Measurements from ENCODE around the gene NTPCR. TPM values are rescaled to one million over a fixed set of nuclear protein-coding genes. Genes with fewer than 3 reads are reported as not detected.
A peak's percentile ranks its signal among the peaks of the same experiment; 100 is the strongest.

NTPCR gene
- total and polyA plus RNA-seq, 2 donors (not counting 3 experiments of a cell fraction or from before 2014, with no cell fraction given), result 13.2 to 35.3 TPM

DNA sequence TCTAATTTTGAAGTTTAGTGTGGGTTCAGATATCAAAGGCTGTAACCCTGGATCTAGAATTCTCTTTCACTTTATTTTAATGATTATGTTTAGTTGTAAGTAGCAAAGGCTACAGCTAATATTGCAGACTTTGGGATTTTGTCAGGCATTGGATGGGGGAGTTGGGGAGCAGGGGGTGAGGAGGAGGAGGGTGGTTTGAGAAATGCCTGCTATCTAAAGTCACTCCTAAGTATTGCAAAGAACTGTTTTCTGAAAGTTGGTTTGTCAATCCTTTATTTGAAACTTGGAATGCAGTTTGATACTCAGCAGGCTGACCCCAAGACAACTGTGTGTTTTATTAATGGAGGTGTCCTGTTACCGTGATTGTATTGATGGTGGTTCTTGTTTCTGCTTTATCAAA lies 1.2 kb downstream of the NTPCR start:
- BruUV-seq (replicated peaks), result no TSS peak
- no peak for DNase-seq (ENCODE audit: low read depth, low spot score)

DNA sequence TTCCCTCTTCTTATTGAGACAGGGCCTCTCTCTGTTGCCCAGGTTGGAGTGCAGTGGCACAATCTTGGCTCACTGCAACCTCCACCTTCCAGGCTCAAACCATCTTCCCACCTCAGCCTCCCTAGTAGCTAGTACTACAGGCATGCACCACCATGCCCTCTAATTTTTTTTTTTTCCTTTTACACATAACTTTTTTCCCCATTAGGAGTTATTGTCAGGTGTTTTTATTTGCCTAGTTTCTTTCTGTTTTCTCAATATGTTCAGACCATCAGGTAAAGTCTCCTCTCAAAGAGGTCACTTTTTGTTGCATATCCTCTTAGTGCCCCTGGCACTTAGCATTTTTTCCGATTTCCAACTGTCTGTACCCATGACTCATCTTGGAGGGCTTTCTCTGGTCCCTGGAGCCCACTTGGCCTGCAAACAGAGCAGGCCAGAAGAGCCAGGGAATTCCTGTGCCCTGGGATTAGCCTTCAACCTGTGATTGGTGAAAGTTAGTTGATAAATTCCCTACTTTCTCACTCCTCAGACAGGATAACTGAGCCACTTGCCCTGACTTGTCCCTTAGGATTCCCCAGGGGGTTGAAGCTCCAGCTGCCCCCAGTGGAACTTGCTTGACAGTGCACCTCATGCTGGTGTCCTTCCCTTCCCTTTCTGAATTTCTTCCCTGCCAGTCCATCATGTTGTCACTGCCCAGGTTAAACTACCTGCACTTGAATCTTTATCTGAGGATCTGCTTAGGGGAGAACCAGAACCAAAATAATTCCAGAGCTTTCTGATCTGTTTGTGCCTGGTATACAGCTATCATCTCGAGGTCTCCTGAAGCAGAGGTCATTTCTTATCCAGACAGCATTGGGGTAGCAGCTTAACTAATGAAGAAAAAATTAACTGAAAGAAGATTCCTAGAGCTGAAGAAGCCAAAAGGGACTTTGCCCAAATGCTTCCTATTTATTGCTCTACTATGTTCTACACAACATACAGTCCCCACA lies 2.4 kb downstream of the NTPCR start:
- H2AFZ ChIP-seq (ENCODE audit: low read depth, low read length), result no peak overlapping the region
- peaks cover 0 to 2% of the 10 kb centered on the region in 2 experiments for H3K36me3 ChIP-seq (ENCODE audit: control insufficient read depth in 2 of 2, extremely low read depth in 1 of 2, insufficient read depth in 2 of 2, low read length in 2 of 2)
- no peaks in the 10 kb centered on the region for H3K79me2 ChIP-seq (ENCODE audit: control insufficient read depth, insufficient read depth, low read length)
- no peaks in the 10 kb centered on the region for H3K9me1 ChIP-seq (replicated peaks; ENCODE audit: control insufficient read depth, extremely low read depth, insufficient read depth, low read length)
- no peaks in the 10 kb centered on the region for H3K27me3 ChIP-seq (ENCODE audit: control insufficient read depth in 2 of 2, insufficient read depth in 2 of 2, low read length in 2 of 2)
- POLR2A ChIA-PET, result no interaction called here
- TF ChIP-seq, protein P1, sequence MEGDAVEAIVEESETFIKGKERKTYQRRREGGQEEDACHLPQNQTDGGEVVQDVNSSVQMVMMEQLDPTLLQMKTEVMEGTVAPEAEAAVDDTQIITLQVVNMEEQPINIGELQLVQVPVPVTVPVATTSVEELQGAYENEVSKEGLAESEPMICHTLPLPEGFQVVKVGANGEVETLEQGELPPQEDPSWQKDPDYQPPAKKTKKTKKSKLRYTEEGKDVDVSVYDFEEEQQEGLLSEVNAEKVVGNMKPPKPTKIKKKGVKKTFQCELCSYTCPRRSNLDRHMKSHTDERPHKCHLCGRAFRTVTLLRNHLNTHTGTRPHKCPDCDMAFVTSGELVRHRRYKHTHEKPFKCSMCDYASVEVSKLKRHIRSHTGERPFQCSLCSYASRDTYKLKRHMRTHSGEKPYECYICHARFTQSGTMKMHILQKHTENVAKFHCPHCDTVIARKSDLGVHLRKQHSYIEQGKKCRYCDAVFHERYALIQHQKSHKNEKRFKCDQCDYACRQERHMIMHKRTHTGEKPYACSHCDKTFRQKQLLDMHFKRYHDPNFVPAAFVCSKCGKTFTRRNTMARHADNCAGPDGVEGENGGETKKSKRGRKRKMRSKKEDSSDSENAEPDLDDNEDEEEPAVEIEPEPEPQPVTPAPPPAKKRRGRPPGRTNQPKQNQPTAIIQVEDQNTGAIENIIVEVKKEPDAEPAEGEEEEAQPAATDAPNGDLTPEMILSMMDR (IDR thresholded peaks at IDR 0.05; ENCODE audit: extremely low read depth in 1 of 2, insufficient read depth in 1 of 2, low read depth in 1 of 2, low read length in 2 of 2), result peak; percentile 55 to 63
- TF ChIP-seq FOS (IDR thresholded peaks at IDR 0.05; ENCODE audit: borderline replicate concordance, insufficient read depth, low read length) (peak; percentile 7), GATA2 (IDR thresholded peaks at IDR 0.05; ENCODE audit: insufficient read depth, insufficient read length, low read depth, low read length) (no peak), MYC (IDR thresholded peaks at IDR 0.05; ENCODE audit: low read depth, low read length) (no peak), JUN (IDR thresholded peaks at IDR 0.05; ENCODE audit: borderline replicate concordance, insufficient read depth, insufficient read length, low read depth) (no peak)
- peaks cover 10% of the 10 kb centered on the region for H3K4me1 ChIP-seq (ENCODE audit: control insufficient read depth, extremely low read depth, insufficient read depth, low read length)
- H3K9me3 ChIP-seq (replicated peaks; ENCODE audit: control insufficient read depth, insufficient read depth, low read length), result no peaks in the 10 kb centered on the region
- no peaks in the 10 kb centered on the region for H4K20me1 ChIP-seq (replicated peaks; ENCODE audit: control insufficient read depth, extremely low read depth, insufficient read depth, low read length)
- H3K4me3 ChIP-seq (replicated peaks in 1 of 3; ENCODE audit: insufficient read depth in 1 of 3, low read depth in 1 of 3, low read length in 3 of 3), result no peak overlapping the region
- DNase-seq (ENCODE audit: low read depth, low spot score), result peak; percentile 49
- no TSS peak for BruUV-seq (replicated peaks)
- CTCF ChIA-PET, result interaction anchor here (0.7 to 2.9 kb wide), 6 partner anchors 11 to 318 kb away, joined by 3 to 23 read pairs (median 3); no protein-coding TSS in a partner anchor
- H3K4me2 ChIP-seq (ENCODE audit: insufficient read depth, low read length), result no peak overlapping the region
- dilution Hi-C loops (cut with MboI; ENCODE audit: extremely low pct_ligation_motif_present, low sequenced_read_pairs), result no loop called here
- FAIRE-seq, result peak; percentile 76
- H3K9ac ChIP-seq (replicated peaks; ENCODE audit: extremely low read depth, insufficient read depth, low read length), result no peak overlapping the region
- intact Hi-C loops (cut with micrococcal nuclease), result loop anchor here (2.0 to 5.0 kb wide), 5 partner anchors 72 to 1351 kb away; partner anchors contain the start of gene MAP10
- no peak overlapping the region for H3K27ac ChIP-seq (ENCODE audit: insufficient read depth, low read depth, low read length)

More for the DNA sequence above, 1.2 kb downstream of the NTPCR start:
- H3K4me2 ChIP-seq (ENCODE audit: insufficient read depth, low read length), result peak overlapping the region; percentile 82
- no peaks in the 10 kb centered on the region for H3K9me3 ChIP-seq (replicated peaks; ENCODE audit: control insufficient read depth, insufficient read depth, low read length)
- H3K4me3 ChIP-seq (replicated peaks in 1 of 3; ENCODE audit: insufficient read depth in 1 of 3, low read depth in 1 of 3, low read length in 3 of 3), result no peak overlapping the region
- H3K9ac ChIP-seq (replicated peaks; ENCODE audit: extremely low read depth, insufficient read depth, low read length), result no peak overlapping the region
- no peaks in the 10 kb centered on the region for H3K9me1 ChIP-seq (replicated peaks; ENCODE audit: control insufficient read depth, extremely low read depth, insufficient read depth, low read length)
- H3K36me3 ChIP-seq (ENCODE audit: control insufficient read depth in 2 of 2, extremely low read depth in 1 of 2, insufficient read depth in 2 of 2, low read length in 2 of 2), result no peaks in the 10 kb centered on the region
- dilution Hi-C loops (cut with MboI; ENCODE audit: extremely low pct_ligation_motif_present, low sequenced_read_pairs) (no loop called here), intact Hi-C loops (cut with micrococcal nuclease) (loop anchor here (2.0 to 5.0 kb wide), 6 partner anchors 73 to 1349 kb away; partner anchors contain the start of gene MAP10)
- no peaks in the 10 kb centered on the region for H3K27me3 ChIP-seq (ENCODE audit: control insufficient read depth in 2 of 2, insufficient read depth in 2 of 2, low read length in 2 of 2)
- no peak overlapping the region for H2AFZ ChIP-seq (ENCODE audit: low read depth, low read length)
- H3K27ac ChIP-seq (ENCODE audit: insufficient read depth, low read depth, low read length), result no peak overlapping the region
- FAIRE-seq, result no peak
- no peak for TF ChIP-seq GATA2 (IDR thresholded peaks at IDR 0.05; ENCODE audit: insufficient read depth, insufficient read length, low read depth, low read length)
- H3K4me1 ChIP-seq (ENCODE audit: control insufficient read depth, extremely low read depth, insufficient read depth, low read length), result peaks cover 10% of the 10 kb centered on the region
- no peaks in the 10 kb centered on the region for H4K20me1 ChIP-seq (replicated peaks; ENCODE audit: control insufficient read depth, extremely low read depth, insufficient read depth, low read length)
- ChIA-PET POLR2A (interaction anchor here (0.6 kb wide), 1 partner anchor 219 kb away, joined by 7 read pairs; no protein-coding TSS in a partner anchor), CTCF (interaction anchor here (0.8 to 2.9 kb wide), 3 partner anchors 13 to 161 kb away, joined by 3 to 23 read pairs (median 7); no protein-coding TSS in a partner anchor)
- no peaks in the 10 kb centered on the region for H3K79me2 ChIP-seq (ENCODE audit: control insufficient read depth, insufficient read depth, low read length)
